B cell (primary cell): Measurements from ENCODE around the gene GDF9. TPM values are rescaled to one million over a fixed set of nuclear protein-coding genes. Genes with fewer than 3 reads are reported as not detected.

Experiments used
- ATAC-seq: fragments of 200-7000 bp; cut with Tn5 transposase; one replicate; pipeline ENCODE4 v1.10.0; 2021; ENCODE audit warnings: low read depth, mild to moderate bottlenecking, moderate number of reproducible peaks, moderate library complexity
- CTCF ChIA-PET: fragments of 350-600 bp; sonication (Branson Sonifier 250); formaldehyde crosslinking; loops from one replicate; lab custom pipeline; 2021; ENCODE audit warnings: antibody characterized with exemption, inconsistent platforms; lab: Charles Lee
- POLR2A ChIA-PET: fragments of 350-600 bp; sonication (Branson Sonifier 250); formaldehyde crosslinking; loops from one replicate; lab custom pipeline; 2021; ENCODE audit warnings: antibody characterized with exemption; lab: Charles Lee
- DNase-seq: peaks from one replicate; pipeline ENCODE4 v3.0.0; 2013
- H2AFZ ChIP-seq: 2 replicates; pipeline ENCODE4 v1.6.1; 2012; ENCODE audit warnings: mild to moderate bottlenecking, low read depth, low read length; ENCODE audit not compliant: insufficient read depth, poor library complexity, severe bottlenecking
- H3K27ac ChIP-seq, 2 donors: 1 replicate in 1 of 2; 2 replicates in 1 of 2; pipeline ENCODE4 v1.5.1; 2012 to 2013; ENCODE audit warnings: low read length in 2 of 2, mild to moderate bottlenecking in 2 of 2, moderate library complexity in 1 of 2
- H3K27me3 ChIP-seq, 4 experiments: fragments of 200-600 bp in 1 of 4; sonication (generic) in 1 of 4; replicated peaks in 1 of 4; 1 replicate in 2 of 4; 2 replicates in 2 of 4; pipeline versions ENCODE4 v1.6.1 to v1.7.0; 2013 to 2016; ENCODE audit warnings: low read length in 3 of 4, mild to moderate bottlenecking in 2 of 4, mixed read lengths in 1 of 4, moderate library complexity in 1 of 4; ENCODE audit not compliant: insufficient read depth in 4 of 4, control insufficient read depth in 3 of 4; ENCODE audit errors: control extremely low read depth in 1 of 4
- H3K36me3 ChIP-seq, 2 experiments: replicated peaks in 1 of 2; 1 replicate in 1 of 2; 2 replicates in 1 of 2; pipeline versions ENCODE4 v1.6.1 to v1.7.1; 2013; ENCODE audit warnings: low read length in 1 of 2; ENCODE audit not compliant: insufficient read depth in 2 of 2, control insufficient read depth in 1 of 2; ENCODE audit errors: control extremely low read depth in 1 of 2, extremely low read depth in 1 of 2
- H3K4me1 ChIP-seq, 2 donors: fragments of 200-600 bp in 1 of 2; sonication (generic) in 1 of 2; 1 replicate in 1 of 2; 2 replicates in 1 of 2; pipeline versions ENCODE4 v1.5.1 to v1.6.1; 2013 to 2017; ENCODE audit warnings: low read length in 2 of 2; ENCODE audit not compliant: control insufficient read depth in 2 of 2, insufficient read depth in 2 of 2
- H3K4me2 ChIP-seq: replicated peaks from 2 replicates; pipeline ENCODE3; 2012; ENCODE audit warnings: mild to moderate bottlenecking, low read depth, low read length; ENCODE audit not compliant: poor library complexity, severe bottlenecking
- H3K4me3 ChIP-seq, 5 experiments: fragments of 200-600 bp in 1 of 5; sonication (generic) in 1 of 5; 1 replicate in 3 of 5; 2 replicates in 2 of 5; pipeline versions ENCODE4 v1.5.1 to v1.7.0; 2011 to 2016; ENCODE audit warnings: low read length in 4 of 5, mild to moderate bottlenecking in 4 of 5, low read depth in 2 of 5, control low read depth in 1 of 5, moderate library complexity in 1 of 5; ENCODE audit not compliant: insufficient read depth in 1 of 5; ENCODE audit errors: control extremely low read depth in 1 of 5, extremely low read depth in 1 of 5
- H3K79me2 ChIP-seq: fragments of 200-600 bp; sonication (generic); one replicate; pipeline ENCODE4 v1.6.0; 2016; ENCODE audit warnings: low read length; ENCODE audit not compliant: control insufficient read depth, insufficient read depth
- H3K9ac ChIP-seq: fragments of 200-600 bp; sonication (generic); 2 replicates; pipeline ENCODE4 v1.6.1; 2017; ENCODE audit warnings: mild to moderate bottlenecking, low read length, moderate library complexity
- H3K9me3 ChIP-seq, 3 donors: one replicate each; pipeline versions ENCODE4 v1.6.1 to v1.7.1; 2013; ENCODE audit warnings: low read length in 2 of 3; ENCODE audit not compliant: control insufficient read depth in 2 of 3, insufficient read depth in 1 of 3; ENCODE audit errors: control extremely low read depth in 1 of 3
- H4K20me1 ChIP-seq: 2 replicates; pipeline ENCODE4 v1.6.0; 2012; ENCODE audit warnings: mild to moderate bottlenecking, low read length; ENCODE audit not compliant: insufficient read depth, control insufficient read depth, poor library complexity, severe bottlenecking
- H3K27ac Mint-ChIP-seq: one replicate; pipeline ENCODE4 v1.8.0; 2021; ENCODE audit warnings: mixed read lengths
- H3K27me3 Mint-ChIP-seq: one replicate; pipeline ENCODE4 v1.8.0; 2021; ENCODE audit warnings: mixed read lengths
- H3K4me1 Mint-ChIP-seq: one replicate; pipeline ENCODE4 v1.8.0; 2021; ENCODE audit warnings: mixed read lengths
- H3K4me3 Mint-ChIP-seq: one replicate; pipeline ENCODE4 v1.8.0; 2021; ENCODE audit warnings: mixed read lengths
- H3K9me3 Mint-ChIP-seq: one replicate; pipeline ENCODE4 v1.8.0; 2022; ENCODE audit warnings: mixed read lengths; ENCODE audit not compliant: insufficient read depth
- CTCF ChIP-seq: fragments of 200-600 bp; IDR thresholded peaks from one replicate; pipeline ENCODE4 v1.8.0; 2022; ENCODE audit warnings: antibody characterized with exemption, mild to moderate bottlenecking
- EZH2 ChIP-seq: IDR thresholded peaks from 2 replicates; pipeline ENCODE4 v1.6.1; 2012; ENCODE audit warnings: borderline replicate concordance, low read depth, mild to moderate bottlenecking, moderate library complexity, low read length; ENCODE audit not compliant: insufficient read depth, poor library complexity, severe bottlenecking
- WGBS: methylation state at CpG from one replicate; pipeline ENCODE4 v1.1.5; 2013; ENCODE audit warnings: missing lambda C conversion rate; ENCODE audit not compliant: insufficient coverage; 5-methylcytosine and 5-hydroxymethylcytosine counted together
- intact Hi-C: fragments of 100-400 bp; cut with micrococcal nuclease; formaldehyde crosslinking; loops from one replicate; pipeline ENCODE4 v1.10.0; 2022
- polyA plus RNA-seq: library from polyadenylated mRNA; depleted of rRNA; stranded (reverse); fragments of >200 nt; gene quantifications from 2 replicates; pipeline ENCODE4 v1.2.3, GENCODE V29; 2012
- total RNA-seq, 2 donors: library from RNA; stranded (reverse); fragments of 120-200 nt in 1 of 2; gene quantifications; 1 replicate in 1 of 2; 2 replicates in 1 of 2; pipeline versions ENCODE4 v1.2.3 to v1.2.4, GENCODE V29; 2013 to 2022

The GDF9 gene
- total and polyA plus RNA-seq, 2 donors (not counting 1 experiment from before 2014, with no cell fraction given) = 0.67 to 0.88 TPM

- Histone ChIP-seq H2AFZ (no peak overlapping the region), H3K79me2 (no peaks in the 10 kb centered on the region), H3K4me2 (no peak overlapping the region), H3K4me3 (no peak overlapping the region), H3K9me3 (no peaks in the 10 kb centered on the region), H3K27ac (no peak overlapping the region), H3K9ac (no peak overlapping the region), H3K27me3 (no peaks in the 10 kb centered on the region), H4K20me1 (no peaks in the 10 kb centered on the region), H3K4me1 (no peaks in the 10 kb centered on the region), H3K36me3 (peaks cover 11 to 55% of the 10 kb centered on the region in 2 experiments)
- TF ChIP-seq EZH2 (no peak), CTCF (no peak)
- Mint-ChIP-seq H3K27me3 (no peaks in the 10 kb centered on the region), H3K4me3 (no peak overlapping the region), H3K9me3 (no peaks in the 10 kb centered on the region), H3K27ac (no peak overlapping the region), H3K4me1 (no peaks in the 10 kb centered on the region)
- DNase-seq (no peak), ATAC-seq (no peak)
- intact Hi-C loops = no loop called here
- no CpG with 5 or more reads among the region's 2 CpGs for WGBS
- ChIA-PET CTCF (interaction anchor here (1.5 kb wide), 1 partner anchor 10 kb away, joined by 5 read pairs; no protein-coding TSS in a partner anchor), POLR2A (interaction anchor here (1.3 kb wide), 1 partner anchor 11 kb away, joined by 3 read pairs; the partner anchor contains the start of genes GDF9 and UQCRQ)
These were observed 11.2 kb upstream of the GDF9 start for GRCh38 chr5:132877466-132877865.

GRCh38 chr5:132876020-132876759, 9.9 kb upstream of the GDF9 start:
- WGBS = 100% methylated on average over 1 of the region's 1 CpG
- no peaks in the 10 kb centered on the region for H3K9me3 ChIP-seq
- Mint-ChIP-seq H3K27me3 (no peaks in the 10 kb centered on the region), H3K9me3 (no peaks in the 10 kb centered on the region), H3K27ac (no peak overlapping the region), H3K4me1 (no peaks in the 10 kb centered on the region), H3K4me3 (no peak overlapping the region)
- TF ChIP-seq CTCF (no peak), EZH2 (no peak)
- ChIA-PET POLR2A (interaction anchor here (1.3 kb wide), 1 partner anchor 9 kb away, joined by 3 read pairs; the partner anchor contains the start of genes GDF9 and UQCRQ), CTCF (interaction anchor here (1.5 kb wide), 1 partner anchor 9 kb away, joined by 5 read pairs; no protein-coding TSS in a partner anchor)
- no peak overlapping the region for H3K9ac ChIP-seq
- intact Hi-C loops = no loop called here
- H3K27ac ChIP-seq = no peak overlapping the region
- H3K27me3 ChIP-seq = no peaks in the 10 kb centered on the region
- ATAC-seq = no peak
- no peak overlapping the region for H2AFZ ChIP-seq
- H3K4me3 ChIP-seq = no peak overlapping the region
- H3K79me2 ChIP-seq = no peaks in the 10 kb centered on the region
- no peaks in the 10 kb centered on the region for H4K20me1 ChIP-seq
- no peak for DNase-seq
- peaks cover 7 to 42% of the 10 kb centered on the region in 2 experiments for H3K36me3 ChIP-seq
- no peaks in the 10 kb centered on the region for H3K4me1 ChIP-seq
- no peak overlapping the region for H3K4me2 ChIP-seq
